HAP-1 (cell line): ENCODE data around the gene TAOK2.
A peak's percentile ranks its signal among the peaks of the same experiment; 100 is the strongest.
"Not testable (repeated sequence)": the region's sequence is repeated elsewhere in the genome, so short reads cannot be mapped to it uniquely, and the experiment has no call there.

Source experiments
- DNase-seq, 2 experiments: peaks; one replicate each; pipeline ENCODE4 v3.0.0-alpha.2; 2016 to 2020; ENCODE audit warnings: low spot score in 2 of 2
- H3K27me3 ChIP-seq: fragments of 250-450 bp; sonication (Bioruptor Pico); 2 replicates; pipeline ENCODE4 v1.5.1; 2020; ENCODE audit warnings: low read depth, mild to moderate bottlenecking, moderate library complexity
- H3K36me3 ChIP-seq: fragments of 250-450 bp; sonication (Bioruptor Pico); replicated peaks from 2 replicates; pipeline ENCODE4 v1.5.1; 2020; ENCODE audit warnings: mild to moderate bottlenecking
- H3K4me1 ChIP-seq: fragments of 250-450 bp; sonication (Bioruptor Pico); 2 replicates; pipeline ENCODE4 v1.5.1; 2020; ENCODE audit warnings: mild to moderate bottlenecking
- H3K4me3 ChIP-seq: fragments of 250-450 bp; sonication (Bioruptor Pico); 2 replicates; pipeline ENCODE4 v1.5.1; 2020; ENCODE audit warnings: mild to moderate bottlenecking, moderate library complexity
- H3K9me3 ChIP-seq: fragments of 250-450 bp; sonication (Bioruptor Pico); 2 replicates; pipeline ENCODE4 v1.5.1; 2020; ENCODE audit warnings: mild to moderate bottlenecking, moderate library complexity
- in situ Hi-C: fragments of 300-500 bp; cut with MboI; formaldehyde crosslinking; loops from 3 replicates; pipeline ENCODE4 v1.14.3; 2020; ENCODE audit warnings: low sequenced_read_pairs, inconsistent platforms, mixed read lengths

Gene TAOK2

DNA sequence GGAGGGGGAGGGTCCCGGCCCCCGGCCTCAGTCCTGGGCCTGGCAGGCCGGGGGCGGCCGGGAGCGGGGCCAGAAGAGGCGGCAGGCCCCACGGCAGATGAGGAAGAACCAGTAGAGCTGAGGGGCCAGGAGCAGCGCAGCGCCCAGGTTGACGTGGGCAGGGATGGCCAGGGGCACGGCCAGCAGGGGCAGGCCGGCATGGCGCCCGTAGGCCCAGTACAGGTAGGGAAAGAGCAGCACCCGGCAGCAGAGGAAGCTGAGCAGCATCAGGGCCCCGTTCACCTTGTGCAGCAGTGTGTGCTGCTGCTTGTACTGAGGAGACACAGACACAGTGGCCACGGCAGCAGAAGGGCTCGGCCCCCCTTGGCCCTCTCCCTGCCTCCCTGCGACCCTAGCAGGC, 51.5 kb downstream of the TAOK2 start:
- Histone ChIP-seq H3K4me1 (peaks cover 5% of the 10 kb centered on the region; the same call in 1 of the 2 replicates), H3K4me3 (no peak overlapping the region), H3K27me3 (peaks cover 45% of the 10 kb centered on the region), H3K36me3 (no peaks in the 10 kb centered on the region), H3K9me3 (no peaks in the 10 kb centered on the region)
- in situ Hi-C loops: loop anchor here (10.0 to 25.0 kb wide), 2 partner anchors 330 to 913 kb away; no protein-coding TSS in a partner anchor
- DNase-seq: no peak

DNA sequence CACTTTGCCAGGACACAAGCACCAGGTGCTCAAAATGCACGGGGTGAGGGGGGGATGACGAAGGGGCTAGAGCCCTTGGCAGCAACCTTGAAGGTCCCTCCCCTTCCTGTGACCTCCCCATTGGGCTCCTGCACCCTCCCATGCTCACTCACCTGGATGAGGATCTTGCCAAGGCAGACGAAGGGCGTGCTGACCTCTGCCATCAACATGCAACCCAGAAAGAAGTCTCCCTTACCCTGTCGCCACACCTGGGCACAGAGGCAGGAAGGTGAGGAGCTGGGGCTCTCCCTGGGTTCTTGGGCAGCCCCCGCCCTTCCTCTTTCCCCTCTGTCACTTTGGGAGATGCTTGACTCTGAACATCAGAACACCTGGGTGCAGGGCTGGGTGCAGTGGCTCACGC, 51.9 kb downstream of the TAOK2 start:
- Histone ChIP-seq H3K27me3 (peaks cover 47% of the 10 kb centered on the region), H3K36me3 (no peaks in the 10 kb centered on the region)
- in situ Hi-C loops: loop anchor here (10.0 to 25.0 kb wide), 2 partner anchors 331 to 913 kb away; no protein-coding TSS in a partner anchor

DNA sequence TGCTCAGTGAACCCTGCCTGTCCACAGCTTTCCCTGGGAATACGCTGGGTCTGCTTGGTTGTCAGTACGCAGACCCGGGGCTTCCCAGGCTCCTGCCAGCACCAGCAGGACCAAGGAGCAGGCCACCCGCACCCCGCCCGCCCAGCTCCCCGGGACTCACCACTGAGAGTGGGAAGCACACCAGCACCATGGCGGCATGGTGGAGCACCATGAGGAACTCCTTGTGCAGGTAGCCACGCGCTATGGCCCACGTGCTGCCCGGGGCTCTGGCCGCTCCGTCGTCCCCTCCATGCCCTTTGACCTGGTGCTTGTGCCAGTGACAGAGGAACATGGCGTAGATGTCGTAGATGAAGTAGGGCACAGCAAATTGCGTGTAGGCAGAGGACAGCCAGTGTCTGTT, 52.8 kb downstream of the TAOK2 start:
- Histone ChIP-seq H3K9me3 (no peaks in the 10 kb centered on the region), H3K4me3 (no peak overlapping the region), H3K27me3 (peaks cover 50% of the 10 kb centered on the region), H3K4me1 (no peaks in the 10 kb centered on the region), H3K36me3 (no peaks in the 10 kb centered on the region)
- in situ Hi-C loops: loop anchor here (10.0 to 25.0 kb wide), 2 partner anchors 332 to 914 kb away; no protein-coding TSS in a partner anchor
- no peak for DNase-seq

More for the DNA sequence above, 51.9 kb downstream of the TAOK2 start:
- Histone ChIP-seq H3K4me1 (peaks cover 3% of the 10 kb centered on the region; the same call in 1 of the 2 replicates), H3K4me3 (no peak overlapping the region), H3K9me3 (no peaks in the 10 kb centered on the region)
- no peak for DNase-seq

DNA sequence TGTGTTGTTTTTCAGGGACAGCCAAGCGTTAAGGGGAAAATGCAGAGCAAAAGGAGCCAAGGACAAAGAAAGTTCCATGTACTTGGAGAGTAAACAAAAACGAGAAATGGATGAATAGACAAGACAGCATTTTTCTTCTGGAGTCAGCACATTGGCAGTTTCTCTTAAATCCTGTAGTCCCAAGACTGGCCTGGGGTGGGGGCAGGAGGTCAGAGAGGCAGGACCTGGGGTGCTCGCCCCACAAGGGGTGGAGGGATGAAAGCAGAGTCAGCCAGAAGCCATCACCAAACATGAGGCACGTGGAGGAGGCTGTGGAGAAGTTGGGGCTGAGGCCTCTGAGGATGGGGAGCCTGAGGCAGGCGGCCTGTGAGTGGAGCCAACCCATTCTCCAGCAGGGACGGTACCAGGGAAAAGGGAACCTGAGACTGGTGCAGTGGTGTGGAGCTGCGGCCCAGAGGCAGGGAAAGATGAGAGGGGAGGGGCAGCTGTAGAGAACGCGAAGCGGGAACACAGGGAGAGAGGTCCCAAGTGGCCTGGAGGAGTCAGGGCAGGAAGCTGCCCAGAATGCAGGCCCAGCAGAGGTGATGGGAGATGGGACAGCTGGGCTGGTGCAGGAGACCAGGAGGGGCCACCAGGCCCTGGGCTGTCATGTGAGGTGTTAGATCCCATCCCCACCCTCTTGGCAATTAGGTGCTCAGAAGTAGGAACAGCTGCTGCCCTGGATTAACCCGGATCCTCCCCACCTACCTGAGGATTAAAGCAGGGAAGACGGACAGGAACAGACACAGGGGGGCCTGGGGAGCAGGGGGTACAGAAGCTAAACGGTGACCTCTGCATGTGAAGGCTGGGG, 54.1 kb downstream of the TAOK2 start:
- H3K4me3 ChIP-seq: no peak overlapping the region
- no peaks in the 10 kb centered on the region for H3K9me3 ChIP-seq
- H3K36me3 ChIP-seq: no peaks in the 10 kb centered on the region
- H3K27me3 ChIP-seq: peaks cover 52% of the 10 kb centered on the region
- H3K4me1 ChIP-seq: no peaks in the 10 kb centered on the region
- in situ Hi-C loops: loop anchor here (10.0 to 25.0 kb wide), 2 partner anchors 333 to 916 kb away; no protein-coding TSS in a partner anchor
- DNase-seq: no peak

DNA sequence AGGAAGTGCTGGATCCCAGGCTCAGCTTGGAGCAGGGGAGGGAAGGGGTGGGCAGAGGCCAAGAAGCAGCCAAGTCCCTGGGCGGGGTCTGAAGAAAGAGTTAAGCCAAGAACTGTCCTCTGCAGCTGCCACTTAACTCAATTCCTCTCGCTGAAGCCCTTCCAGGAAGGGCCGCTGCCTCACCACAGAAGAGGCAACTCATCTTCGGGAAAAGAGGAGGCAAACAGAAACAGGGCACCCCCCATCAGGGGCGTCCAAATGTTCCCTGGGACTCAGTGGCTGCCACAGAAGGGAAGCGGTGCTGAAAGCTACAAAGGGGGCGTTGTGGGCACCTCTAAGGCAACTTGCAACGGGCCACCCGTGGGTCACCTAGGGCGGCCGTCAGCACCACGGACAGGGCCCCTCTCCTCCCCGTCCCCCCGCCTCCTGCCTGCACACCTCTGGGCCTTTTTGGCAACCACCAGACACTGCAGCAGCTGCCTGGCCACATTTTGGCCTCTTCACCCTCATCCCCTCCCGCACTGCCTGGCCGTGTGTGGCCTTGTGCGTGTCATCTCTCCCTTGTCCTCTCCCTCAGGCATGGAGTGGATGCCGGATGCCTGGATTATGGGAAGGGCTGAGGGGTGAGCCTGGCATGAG, 54.9 kb downstream of the TAOK2 start:
- H3K27me3 ChIP-seq: peaks cover 52% of the 10 kb centered on the region
- no peaks in the 10 kb centered on the region for H3K36me3 ChIP-seq
- no peaks in the 10 kb centered on the region for H3K4me1 ChIP-seq
- no peaks in the 10 kb centered on the region for H3K9me3 ChIP-seq
- in situ Hi-C loops: loop anchor here (10.0 to 25.0 kb wide), 2 partner anchors 334 to 916 kb away; no protein-coding TSS in a partner anchor
- no peak overlapping the region for H3K4me3 ChIP-seq
- peak in 1 of 2 experiments; percentile 69 for DNase-seq

DNA sequence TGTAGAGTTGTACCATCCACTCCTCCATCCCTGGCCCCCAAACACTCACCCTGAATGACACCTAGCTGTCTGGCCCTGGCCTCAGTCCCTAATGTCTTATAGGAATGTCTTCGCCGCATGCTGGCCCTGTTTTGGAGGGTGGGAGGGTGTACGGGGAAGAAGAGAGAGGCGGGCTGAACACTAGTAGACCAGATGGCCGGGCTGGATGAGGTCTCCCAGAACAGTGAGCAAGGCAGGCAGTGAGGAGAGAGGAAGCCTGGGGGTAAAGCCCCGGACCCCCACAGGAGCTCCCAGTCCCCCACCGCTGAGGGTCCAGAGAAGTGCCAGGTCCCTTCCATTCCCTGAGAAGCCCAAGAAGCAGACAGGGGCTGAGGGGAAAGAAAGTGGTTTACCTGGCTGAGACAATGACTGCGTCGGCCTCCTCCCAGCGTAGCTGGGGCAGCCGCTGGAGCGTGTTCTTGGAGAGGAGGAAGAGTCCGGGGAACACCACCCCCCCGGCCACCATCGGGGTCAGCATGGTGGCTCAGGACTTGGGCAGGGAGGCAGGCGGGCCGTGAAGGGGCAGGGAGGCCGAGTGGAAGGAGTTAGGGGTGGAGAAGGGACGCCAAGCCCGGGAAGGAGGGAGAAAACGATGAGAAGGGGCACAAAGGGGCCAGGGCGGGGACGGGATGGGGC, 56.5 kb downstream of the TAOK2 start:
- H3K4me1 ChIP-seq: no peaks in the 10 kb centered on the region
- H3K9me3 ChIP-seq: no peaks in the 10 kb centered on the region
- in situ Hi-C loops: loop anchor here (25.0 kb wide), 1 partner anchor 918 kb away; no protein-coding TSS in a partner anchor
- no peak overlapping the region for H3K4me3 ChIP-seq
- no peaks in the 10 kb centered on the region for H3K36me3 ChIP-seq
- H3K27me3 ChIP-seq: peaks cover 54% of the 10 kb centered on the region
- DNase-seq: no peak

DNA sequence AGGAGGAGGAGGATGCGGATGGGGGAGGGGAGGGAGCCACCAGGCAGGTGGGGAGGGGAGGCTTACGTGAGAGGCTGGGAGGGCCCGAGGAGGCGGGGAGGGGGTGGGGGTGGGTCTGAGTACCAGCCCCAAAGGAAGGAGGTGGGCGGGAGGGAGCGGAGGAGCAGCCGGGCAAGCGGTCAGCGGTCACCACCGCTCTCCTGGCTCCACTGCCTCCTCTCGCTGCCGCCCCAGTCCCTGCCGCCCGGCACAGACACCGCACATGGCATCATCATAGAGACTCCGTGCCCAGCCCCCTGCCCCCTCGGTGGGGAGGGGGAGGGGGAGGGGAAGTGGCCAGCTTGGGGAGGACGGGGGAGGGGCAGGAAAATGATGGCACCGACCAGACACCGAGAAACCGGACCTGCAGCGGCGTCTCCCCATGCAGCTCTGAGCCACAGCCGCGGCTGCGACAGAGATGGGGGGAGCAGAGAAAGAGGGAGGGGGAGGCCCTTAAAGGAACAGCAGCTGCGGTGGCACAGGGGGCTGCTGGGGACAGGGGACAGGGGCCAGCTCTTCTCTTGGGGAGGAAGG, 57.3 kb downstream of the TAOK2 start, which contains the start of gene TLCD3B:
Gene TLCD3B (minus strand): TSS at position 431 of the 573 bp plus-strand sequence. CDS start 744 bp downstream, outside the sequence.
- Histone ChIP-seq H3K27me3 (peaks cover 47% of the 10 kb centered on the region), H3K36me3 (no peaks in the 10 kb centered on the region), H3K4me3 (no peak within 1 kb of the TSS), H3K4me1 (no peaks in the 10 kb centered on the region), H3K9me3 (no peaks in the 10 kb centered on the region)
- DNase-seq: no peak
- in situ Hi-C loops: loop anchor here (25.0 kb wide), 1 partner anchor 919 kb away; no protein-coding TSS in a partner anchor

DNA sequence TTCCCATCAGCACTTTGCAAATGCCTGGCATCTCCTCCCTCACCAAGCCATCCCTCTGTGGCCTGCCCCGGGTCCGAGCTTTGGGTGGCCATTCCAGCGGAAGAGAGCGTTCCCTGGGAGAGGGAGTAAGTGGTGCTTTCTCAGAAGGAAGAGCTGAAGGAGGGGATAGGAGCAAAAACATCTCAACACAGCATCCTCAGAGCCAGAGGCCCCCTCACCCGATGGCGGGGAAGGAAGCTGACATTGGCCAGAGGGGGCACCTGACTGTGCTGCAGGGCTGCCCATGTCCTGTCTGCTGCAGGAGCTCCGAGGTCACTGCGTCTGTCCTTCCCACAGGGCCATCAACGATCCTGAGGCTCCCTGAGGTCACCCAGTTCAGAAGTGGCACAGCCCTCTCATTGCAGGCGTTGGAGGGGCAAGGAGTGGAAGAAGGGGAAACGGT, 57.8 kb downstream of the TAOK2 start:
- Histone ChIP-seq H3K9me3 (no peaks in the 10 kb centered on the region), H3K4me1 (no peaks in the 10 kb centered on the region), H3K36me3 (no peaks in the 10 kb centered on the region), H3K4me3 (no peak overlapping the region), H3K27me3 (peaks cover 41% of the 10 kb centered on the region)
- in situ Hi-C loops: loop anchor here (25.0 kb wide), 1 partner anchor 919 kb away; no protein-coding TSS in a partner anchor
- DNase-seq: no peak

DNA sequence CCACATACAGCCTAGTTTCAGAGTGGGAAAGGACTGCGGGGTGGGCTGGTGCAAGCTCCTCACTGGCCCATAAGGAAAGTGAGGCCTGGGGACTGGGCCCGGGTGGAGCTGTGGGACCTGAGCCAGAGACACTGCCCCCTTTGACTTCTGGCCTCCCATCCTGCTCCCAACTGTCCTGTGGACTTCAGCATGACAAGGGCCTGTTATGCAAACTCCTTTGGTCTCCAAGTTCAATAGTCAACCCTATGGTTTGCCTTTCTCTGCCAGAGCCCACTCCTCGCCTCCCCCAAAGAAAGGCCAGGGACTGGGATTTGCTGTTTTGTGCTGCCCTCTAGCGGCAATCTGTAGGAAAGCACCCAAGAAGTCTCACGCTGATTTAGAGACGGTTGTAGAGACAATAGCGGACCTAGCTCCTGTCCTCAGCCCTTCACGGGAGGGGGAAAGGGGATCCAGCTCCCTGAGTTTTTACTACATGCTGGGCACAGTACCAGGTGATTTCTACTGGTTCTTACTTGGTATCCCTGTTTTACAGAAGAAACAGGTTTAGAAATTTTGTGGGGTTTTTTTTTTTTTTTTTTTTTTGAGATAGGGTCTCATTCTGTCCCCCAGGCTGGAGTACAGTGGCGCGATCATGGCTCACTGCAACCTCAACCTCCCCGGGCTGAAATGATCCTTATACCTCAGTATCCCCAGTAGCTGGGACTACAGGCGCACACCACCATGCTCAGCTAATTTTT, 58.6 kb downstream of the TAOK2 start:
- Histone ChIP-seq H3K4me3 (no peak overlapping the region), H3K9me3 (no peaks in the 10 kb centered on the region), H3K36me3 (no peaks in the 10 kb centered on the region), H3K4me1 (no peaks in the 10 kb centered on the region), H3K27me3 (peaks cover 35% of the 10 kb centered on the region)
- in situ Hi-C loops: loop anchor here (25.0 kb wide), 1 partner anchor 920 kb away; no protein-coding TSS in a partner anchor
- DNase-seq: peak; percentile 70 to 80

DNA sequence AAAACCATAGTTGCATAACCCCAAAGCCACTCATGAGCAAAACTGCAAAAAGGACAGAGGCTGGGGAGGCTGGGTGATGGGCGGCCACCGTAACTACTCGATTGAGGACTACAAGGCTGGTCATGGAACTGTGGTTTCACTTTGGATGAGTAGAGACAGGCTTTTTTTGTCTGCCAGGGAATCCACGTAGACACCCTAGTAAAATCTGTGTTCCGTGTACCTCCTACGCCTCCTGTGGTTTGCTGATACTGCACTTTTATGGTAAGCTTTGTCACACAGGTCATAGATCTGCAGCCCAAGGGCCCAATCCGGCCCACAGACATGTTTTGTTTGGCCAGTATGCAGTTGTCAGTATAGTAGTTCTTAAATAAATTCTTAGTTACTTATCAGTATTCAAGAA, 59.6 kb downstream of the TAOK2 start:
- no peaks in the 10 kb centered on the region for H3K4me1 ChIP-seq
- no peak overlapping the region for H3K4me3 ChIP-seq
- no peaks in the 10 kb centered on the region for H3K9me3 ChIP-seq
- H3K27me3 ChIP-seq: peaks cover 31% of the 10 kb centered on the region
- in situ Hi-C loops: loop anchor here (25.0 kb wide), 1 partner anchor 921 kb away; no protein-coding TSS in a partner anchor
- H3K36me3 ChIP-seq: no peaks in the 10 kb centered on the region
- DNase-seq: no peak

DNA sequence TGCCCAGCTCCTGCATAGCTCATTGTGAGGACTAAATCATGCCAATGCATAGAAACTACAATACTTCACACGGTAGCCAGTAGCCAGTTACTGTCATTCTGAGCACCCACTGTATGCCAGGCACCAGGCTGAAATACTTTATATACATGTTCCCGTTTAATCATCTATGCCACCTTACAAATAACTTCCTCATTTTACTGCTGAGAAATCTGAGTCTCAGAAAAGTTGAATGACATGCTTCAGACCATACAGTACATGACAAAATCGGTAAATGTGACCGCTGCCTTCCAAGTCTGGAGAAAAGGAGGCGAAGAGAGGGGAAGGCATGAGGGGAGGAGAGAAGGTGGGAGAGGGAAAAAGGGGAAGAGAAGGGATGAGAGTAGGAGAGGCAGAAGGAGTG, 66.6 kb downstream of the TAOK2 start:
- no peaks in the 10 kb centered on the region for H3K36me3 ChIP-seq
- no peak for DNase-seq
- H3K4me1 ChIP-seq: no peaks in the 10 kb centered on the region
- no peaks in the 10 kb centered on the region for H3K9me3 ChIP-seq
- no peak overlapping the region for H3K4me3 ChIP-seq
- in situ Hi-C loops: loop anchor here (25.0 kb wide), 1 partner anchor 928 kb away; no protein-coding TSS in a partner anchor
- no peaks in the 10 kb centered on the region; the same call in none of the 2 replicates for H3K27me3 ChIP-seq

DNA sequence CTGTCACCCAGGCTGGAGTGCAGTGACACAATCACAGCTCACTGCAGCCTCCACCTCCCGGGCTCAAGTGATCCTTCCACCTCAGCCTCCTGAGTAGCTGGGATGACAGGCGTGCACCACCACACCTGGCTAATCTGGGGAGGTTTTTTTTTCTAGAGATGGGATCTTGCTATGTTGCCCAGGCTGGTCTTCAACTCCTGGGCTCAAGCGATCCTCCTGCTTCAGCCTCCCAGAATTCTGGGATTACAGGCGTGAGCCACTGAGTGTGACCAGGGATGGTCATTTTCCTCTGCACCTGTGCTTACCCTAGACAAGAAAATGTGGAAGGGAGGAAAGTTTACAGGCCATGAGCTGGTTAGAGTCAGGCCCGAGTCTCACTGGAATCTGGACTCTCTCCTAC, 67.0 kb downstream of the TAOK2 start:
- H3K4me1 ChIP-seq, H3K9me3 ChIP-seq, H3K36me3 ChIP-seq, H3K4me3 ChIP-seq, DNase-seq, H3K27me3 ChIP-seq: not testable (repeated sequence)
- in situ Hi-C loops: loop anchor here (25.0 kb wide), 1 partner anchor 928 kb away; no protein-coding TSS in a partner anchor
